Coronary artery (tissue), 2 donors: ENCODE data around the gene NPIPB4.
"Not testable (repeated sequence)": the region's sequence is repeated elsewhere in the genome, so short reads cannot be mapped to it uniquely, and the experiment has no call there.

Source experiments
- DNase-seq: peaks from one replicate; pipeline ENCODE4 v3.0.0-alpha.2; 2017; ENCODE audit warnings: low spot score
- H3K27ac ChIP-seq, 2 donors: fragments of 200-600 bp; sonication (generic); one replicate each; pipeline ENCODE4 v1.5.1; 2016 to 2019
- H3K4me3 ChIP-seq: fragments of 200-600 bp; sonication (generic); 2 replicates; pipeline ENCODE4 v1.5.1; 2016; ENCODE audit warnings: mild to moderate bottlenecking, moderate library complexity

Gene NPIPB4

DNA sequence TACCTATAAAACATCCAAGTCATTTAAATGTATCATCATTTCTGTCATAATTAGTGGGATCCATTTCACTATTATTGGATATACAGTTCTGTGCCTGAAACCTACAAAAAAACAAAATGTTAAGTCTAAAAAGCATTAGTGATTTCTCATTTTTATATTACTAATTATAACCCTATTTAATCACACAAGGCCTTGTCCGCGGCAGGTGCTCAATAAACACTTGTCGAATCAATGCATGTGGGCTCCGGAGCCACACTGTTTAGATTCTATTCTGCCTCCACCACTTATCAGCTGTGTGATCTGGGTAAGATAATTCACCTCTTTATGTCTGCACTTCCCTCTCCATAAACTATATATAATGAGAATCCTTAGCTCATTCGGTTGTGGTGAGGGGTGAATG lies at the start of gene NPIPB4:
Gene NPIPB4 (minus strand): TSS at position 101 of the 400 bp plus-strand sequence. CDS start 378 bp downstream, outside the sequence.
- DNase-seq, H3K4me3 ChIP-seq, H3K27ac ChIP-seq: not testable (repeated sequence)

- not testable (repeated sequence) for DNase-seq, H3K4me3 ChIP-seq, H3K27ac ChIP-seq
These were observed 41.4 kb upstream of the NPIPB4 start for GRCh38 chr16:21898998-21899397.

- not testable (repeated sequence) for DNase-seq, H3K27ac ChIP-seq, H3K4me3 ChIP-seq
These were observed 24.4 kb upstream of the NPIPB4 start for GRCh38 chr16:21881988-21882387.

DNA sequence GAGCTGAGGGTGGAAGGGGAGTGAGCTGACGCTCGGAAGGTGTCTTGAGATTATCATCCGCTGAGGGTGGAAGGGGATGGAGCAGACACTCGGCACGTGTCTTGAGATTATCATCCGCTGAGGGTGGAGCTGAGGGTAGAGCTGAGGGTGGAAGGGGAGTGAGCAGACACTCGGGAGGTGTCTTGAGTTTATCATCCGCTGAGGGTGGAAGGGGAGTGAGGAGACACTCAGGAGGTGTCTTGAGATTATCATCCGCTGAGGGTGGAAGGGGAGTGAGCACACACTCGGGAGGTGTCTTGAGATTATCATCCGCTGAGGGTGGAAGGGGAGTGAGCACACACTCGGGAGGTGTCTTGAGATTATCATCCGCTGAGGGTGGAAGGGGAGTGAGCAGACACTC lies 20.4 kb downstream of the NPIPB4 start:
- not testable (repeated sequence) for H3K27ac ChIP-seq, H3K4me3 ChIP-seq, DNase-seq

GRCh38 chr16:21836334-21836733 lies 21.2 kb downstream of the NPIPB4 start:
- not testable (repeated sequence) for DNase-seq, H3K27ac ChIP-seq

DNA sequence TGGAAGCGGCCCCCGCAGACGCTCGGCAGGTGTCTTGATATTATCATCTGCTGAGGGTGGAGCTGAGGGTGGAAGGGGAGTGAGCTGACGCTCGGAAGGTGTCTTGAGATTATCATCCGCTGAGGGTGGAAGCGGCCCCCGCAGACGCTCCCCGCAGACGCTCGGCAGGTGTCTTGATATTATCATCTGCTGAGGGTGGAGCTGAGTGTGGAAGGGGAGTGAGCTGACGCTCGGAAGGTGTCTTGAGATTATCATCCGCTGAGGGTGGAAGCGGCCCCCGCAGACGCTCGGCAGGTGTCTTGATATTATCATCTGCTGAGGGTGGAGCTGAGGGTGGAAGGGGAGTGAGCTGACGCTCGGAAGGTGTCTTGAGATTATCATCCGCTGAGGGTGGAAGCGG lies 21.8 kb downstream of the NPIPB4 start:
- not testable (repeated sequence) for H3K4me3 ChIP-seq, DNase-seq, H3K27ac ChIP-seq

More at GRCh38 chr16:21836334-21836733, 21.2 kb downstream of the NPIPB4 start:
- H3K4me3 ChIP-seq = not testable (repeated sequence)

DNA sequence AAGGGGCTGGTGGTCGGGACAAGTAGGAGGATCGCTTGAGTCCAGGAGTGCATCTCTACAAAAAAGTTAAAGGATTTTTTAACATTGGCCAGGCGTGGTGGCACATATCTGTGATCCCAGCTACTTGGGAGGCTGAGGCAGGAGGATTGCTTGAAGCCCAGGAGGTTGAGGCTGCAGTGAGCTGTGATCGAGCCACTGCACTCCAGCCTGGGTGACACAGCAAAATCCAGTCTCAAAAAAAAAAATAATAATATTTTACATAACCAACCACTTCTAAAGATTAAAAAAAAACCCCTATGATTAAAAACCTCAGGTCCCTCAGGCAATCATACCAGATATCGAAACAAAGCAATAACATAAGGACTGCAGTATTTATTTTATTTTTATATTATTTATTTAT lies 23.3 kb downstream of the NPIPB4 start:
- DNase-seq, H3K4me3 ChIP-seq, H3K27ac ChIP-seq: not testable (repeated sequence)

DNA sequence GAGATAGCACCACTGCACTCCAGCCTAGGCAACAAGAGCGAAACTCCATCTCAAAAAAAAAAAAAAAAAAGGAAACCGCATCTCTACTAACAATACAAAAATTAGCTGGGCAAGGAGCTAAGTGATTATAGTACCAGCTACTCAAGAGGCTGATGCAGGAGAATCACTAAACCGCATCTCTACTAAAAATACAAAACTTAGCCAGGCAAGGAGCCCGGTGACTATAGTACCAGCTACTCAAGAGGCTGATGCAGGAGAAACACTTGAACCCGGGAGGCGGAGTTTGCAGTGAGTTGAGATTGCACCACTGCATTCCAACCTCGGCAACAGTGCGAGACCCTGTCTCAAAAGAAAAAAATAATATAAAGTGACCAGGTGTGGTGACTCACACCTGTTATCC lies 27.6 kb downstream of the NPIPB4 start:
- H3K27ac ChIP-seq, H3K4me3 ChIP-seq, DNase-seq: not testable (repeated sequence)

DNA sequence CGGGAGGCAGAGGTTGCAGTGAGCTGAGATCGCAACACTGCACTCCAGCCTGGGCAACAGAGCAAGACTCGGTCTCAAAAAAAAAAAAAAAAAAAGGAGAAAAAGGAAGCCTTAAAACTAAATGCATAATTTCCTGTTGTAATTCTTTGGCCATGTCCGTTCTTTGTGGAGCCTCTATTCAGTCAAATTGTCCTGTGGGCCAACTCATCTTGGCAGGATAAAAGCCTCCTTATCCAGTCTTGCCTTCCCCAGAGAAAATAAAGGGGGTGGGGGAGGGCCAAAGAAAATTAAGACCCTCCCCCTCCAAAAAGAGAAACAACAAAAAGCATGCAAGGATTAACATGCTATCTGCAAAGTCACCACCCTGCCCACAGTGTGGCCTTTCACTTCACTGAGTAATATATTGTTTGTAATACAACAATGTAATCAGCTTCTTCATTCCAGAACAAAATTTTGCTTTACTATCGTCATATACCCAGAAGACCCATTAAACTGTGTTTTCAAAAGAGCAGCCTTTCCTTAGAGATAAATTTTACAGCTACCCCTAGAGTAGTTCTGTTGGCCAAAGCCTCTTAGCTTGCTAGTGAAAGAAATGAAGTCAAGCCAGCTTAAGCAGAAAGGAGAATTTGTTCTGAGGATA lies 31.4 kb downstream of the NPIPB4 start:
- not testable (repeated sequence) for DNase-seq, H3K27ac ChIP-seq, H3K4me3 ChIP-seq

GRCh38 chr16:21825526-21825925 lies 32.0 kb downstream of the NPIPB4 start:
- H3K4me3 ChIP-seq, DNase-seq, H3K27ac ChIP-seq: not testable (repeated sequence)

DNA sequence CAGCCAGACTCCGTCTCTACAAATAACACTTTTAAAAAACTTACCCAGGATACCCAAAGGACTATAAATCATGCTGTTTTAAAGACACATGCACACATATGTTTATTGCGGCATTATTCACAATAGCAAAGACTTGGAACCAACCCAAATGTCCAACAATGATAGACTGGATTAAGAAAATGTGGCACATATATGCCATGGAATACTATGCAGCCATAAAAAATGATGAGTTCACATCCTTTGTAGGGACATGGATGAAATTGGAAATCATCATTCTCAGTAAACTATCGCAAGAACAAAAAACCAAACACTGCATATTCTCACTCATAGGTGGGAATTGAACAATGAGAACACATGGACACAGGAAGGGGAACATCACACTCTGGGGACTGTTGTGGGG lies 34.3 kb downstream of the NPIPB4 start:
- not testable (repeated sequence) for DNase-seq, H3K4me3 ChIP-seq, H3K27ac ChIP-seq

DNA sequence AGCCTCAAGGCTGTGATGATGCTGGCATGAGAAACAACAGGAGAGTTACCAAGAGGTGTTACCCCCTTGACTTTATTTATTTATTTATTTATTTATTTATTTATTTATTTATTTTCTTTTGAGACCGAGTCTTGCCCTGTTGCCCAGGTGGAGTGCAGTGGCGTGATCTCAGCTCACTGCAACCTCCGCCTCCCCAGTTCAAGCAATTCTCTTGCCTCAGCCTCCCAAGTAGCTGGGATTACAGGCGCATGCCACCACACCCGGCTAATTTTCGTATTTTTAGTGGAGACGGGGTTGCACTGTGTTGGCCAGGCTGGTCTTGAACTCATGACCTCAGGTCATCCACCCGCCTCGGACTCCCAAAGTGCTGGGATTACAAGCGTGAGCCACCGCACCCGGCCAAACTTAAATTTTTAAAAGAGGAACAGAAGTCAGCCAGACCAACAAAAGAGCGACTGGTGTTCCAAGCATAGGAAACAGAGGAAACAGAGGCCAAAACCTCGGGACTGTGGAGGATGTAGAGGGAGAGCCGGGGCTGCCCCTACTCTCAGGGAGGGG lies 36.6 kb downstream of the NPIPB4 start:
- not testable (repeated sequence) for DNase-seq
- peak overlapping the region; percentile 82 for H3K4me3 ChIP-seq
- peak overlapping the region; percentile 57 to 90 for H3K27ac ChIP-seq

GRCh38 chr16:21820028-21820907 lies 37.3 kb downstream of the NPIPB4 start:
- peak; percentile 78 for DNase-seq
- peak overlapping the region; percentile 82 for H3K4me3 ChIP-seq
- peak overlapping the region; percentile 57 to 90 for H3K27ac ChIP-seq

GRCh38 chr16:21819617-21820016 lies 37.9 kb downstream of the NPIPB4 start:
- Histone ChIP-seq H3K27ac (peak overlapping the region in 1 of 2 donors; percentile 90), H3K4me3 (peak overlapping the region; percentile 82)
- not testable (repeated sequence) for DNase-seq

- not testable (repeated sequence) for DNase-seq, H3K27ac ChIP-seq, H3K4me3 ChIP-seq
These were observed 40.5 kb downstream of the NPIPB4 start for GRCh38 chr16:21817012-21817411.

DNA sequence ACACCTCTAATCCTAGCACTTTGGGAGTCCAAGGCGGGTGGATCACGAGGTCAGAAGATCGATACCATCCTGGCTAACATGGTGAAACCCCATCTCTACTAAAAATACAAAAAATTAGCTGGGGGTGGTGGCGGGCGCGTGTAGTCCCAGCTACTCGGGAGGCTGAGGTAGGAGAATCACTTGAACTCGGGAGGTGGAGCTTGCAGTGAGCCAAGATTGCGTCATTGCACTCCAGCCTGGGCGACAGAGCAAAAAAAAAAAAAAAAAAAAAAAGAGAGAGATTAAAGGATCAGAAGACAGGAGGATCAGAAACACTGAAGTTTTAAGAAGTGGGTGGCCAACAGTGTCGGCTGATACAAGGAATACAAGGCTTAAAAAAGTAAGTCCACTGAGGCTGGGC lies 41.9 kb downstream of the NPIPB4 start:
- not testable (repeated sequence) for H3K4me3 ChIP-seq, DNase-seq, H3K27ac ChIP-seq

GRCh38 chr16:21802375-21802663 lies 55.2 kb downstream of the NPIPB4 start:
- not testable (repeated sequence) for H3K4me3 ChIP-seq, H3K27ac ChIP-seq, DNase-seq

DNA sequence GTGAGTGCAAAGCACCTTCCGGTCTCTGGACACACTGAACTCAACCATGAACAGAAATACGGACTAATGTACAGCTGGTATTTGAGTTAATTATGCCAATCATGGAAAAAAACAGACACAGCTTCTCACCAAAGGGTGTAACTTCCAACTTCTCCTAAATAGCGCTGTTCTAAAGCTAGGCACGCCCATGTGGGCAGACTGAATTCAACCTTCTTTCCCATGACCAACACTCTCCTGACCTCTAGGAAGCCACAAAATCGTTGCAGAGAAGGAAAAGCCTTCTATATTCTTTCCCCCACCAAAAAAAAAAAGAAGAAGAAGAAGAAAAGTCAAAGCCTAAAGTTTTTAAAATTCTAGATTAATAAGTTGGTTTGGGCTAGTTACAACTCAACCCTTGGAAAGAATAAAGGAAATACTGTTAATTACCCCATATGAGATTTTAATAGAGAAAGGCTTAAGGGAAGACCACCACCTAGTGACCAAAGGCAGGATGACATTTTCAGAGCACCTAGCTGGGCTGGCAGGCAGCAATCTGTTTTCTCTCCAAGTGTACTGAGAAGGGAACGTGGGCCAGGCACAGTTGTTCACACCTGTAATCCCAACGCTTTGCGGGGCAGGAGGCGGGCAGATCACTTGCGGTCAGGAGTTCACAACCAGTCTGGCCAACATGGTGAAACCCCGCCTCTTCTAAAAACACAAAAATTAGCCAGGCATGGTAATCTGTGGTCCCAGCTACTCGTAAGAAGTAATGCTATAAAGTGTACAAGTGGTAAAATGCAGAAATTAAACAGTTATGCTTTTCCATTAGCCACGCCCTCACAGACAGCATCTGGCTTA lies 55.8 kb downstream of the NPIPB4 start:
- H3K27ac ChIP-seq, H3K4me3 ChIP-seq, DNase-seq: not testable (repeated sequence)

DNA sequence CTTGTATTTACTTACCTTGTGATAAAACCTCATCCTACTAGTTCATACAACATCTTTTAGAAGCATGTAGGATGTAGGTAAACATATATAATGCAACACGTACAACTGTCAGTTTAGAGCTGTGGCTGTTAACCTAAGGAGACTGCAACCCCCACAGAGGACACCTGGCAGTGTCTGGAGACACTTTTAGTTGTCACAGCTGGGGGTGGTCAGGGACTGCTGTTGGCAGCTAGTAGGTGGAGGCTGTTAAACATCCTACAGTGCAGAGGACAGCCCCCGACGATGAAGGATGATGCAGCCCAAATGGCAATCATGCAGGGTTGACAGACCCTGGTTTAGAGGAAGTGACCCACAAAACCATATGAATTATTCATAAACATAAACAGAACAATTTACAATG lies 59.0 kb downstream of the NPIPB4 start:
- H3K4me3 ChIP-seq, H3K27ac ChIP-seq, DNase-seq: not testable (repeated sequence)
